Gastrocnemius medialis (tissue), 4 donors: ENCODE measurements around the gene ATF7IP2.

Experiments used
- POLR2A ChIP-seq, 2 donors: fragments of 450-650 bp; IDR thresholded peaks; one replicate each; pipeline ENCODE4 v1.6.1; 2017; ENCODE audit warnings: antibody characterized with exemption in 2 of 2, mild to moderate bottlenecking in 2 of 2, moderate library complexity in 2 of 2
- TF ChIP-seq, protein P1 (sequence below), 5 experiments: fragments of 450-650 bp in 3 of 5; fragments of 200-600 bp in 2 of 5; sonication (generic) in 2 of 5; IDR thresholded peaks in 4 of 5; conservative IDR thresholded peaks in 1 of 5; 1 replicate in 4 of 5; 2 replicates in 1 of 5; pipeline ENCODE4 v1.5.1; 2016 to 2019; ENCODE audit warnings: antibody characterized with exemption in 5 of 5, mild to moderate bottlenecking in 3 of 5, moderate library complexity in 3 of 5

DNA sequence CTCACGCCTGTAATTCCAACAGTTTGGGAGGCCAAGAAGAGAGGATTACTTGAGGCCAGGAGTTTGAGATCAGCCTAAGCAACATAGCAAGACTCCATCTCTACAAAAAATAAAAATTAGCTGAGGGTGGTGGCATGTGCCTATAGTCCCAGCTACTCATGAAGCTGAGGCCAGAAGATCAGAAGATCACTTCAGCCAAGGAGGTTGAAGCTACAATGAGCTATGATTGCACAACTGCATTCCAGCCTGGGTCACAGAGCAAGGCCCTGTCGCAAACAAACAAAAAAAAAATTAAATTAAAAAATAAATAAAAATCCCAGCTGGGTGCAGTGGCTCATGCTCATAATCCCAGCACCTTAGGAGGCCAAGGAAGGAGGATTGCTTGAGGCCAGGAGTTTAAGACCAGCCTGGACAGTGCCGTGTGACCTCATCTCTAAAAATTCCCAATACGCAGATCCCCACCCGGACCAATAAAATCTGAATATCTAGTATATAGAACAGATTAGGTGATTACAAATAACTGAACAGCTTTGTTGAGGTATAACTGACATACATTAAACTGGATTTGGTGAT, 18.2 kb upstream of the ATF7IP2 start:
- TF ChIP-seq, protein P1, sequence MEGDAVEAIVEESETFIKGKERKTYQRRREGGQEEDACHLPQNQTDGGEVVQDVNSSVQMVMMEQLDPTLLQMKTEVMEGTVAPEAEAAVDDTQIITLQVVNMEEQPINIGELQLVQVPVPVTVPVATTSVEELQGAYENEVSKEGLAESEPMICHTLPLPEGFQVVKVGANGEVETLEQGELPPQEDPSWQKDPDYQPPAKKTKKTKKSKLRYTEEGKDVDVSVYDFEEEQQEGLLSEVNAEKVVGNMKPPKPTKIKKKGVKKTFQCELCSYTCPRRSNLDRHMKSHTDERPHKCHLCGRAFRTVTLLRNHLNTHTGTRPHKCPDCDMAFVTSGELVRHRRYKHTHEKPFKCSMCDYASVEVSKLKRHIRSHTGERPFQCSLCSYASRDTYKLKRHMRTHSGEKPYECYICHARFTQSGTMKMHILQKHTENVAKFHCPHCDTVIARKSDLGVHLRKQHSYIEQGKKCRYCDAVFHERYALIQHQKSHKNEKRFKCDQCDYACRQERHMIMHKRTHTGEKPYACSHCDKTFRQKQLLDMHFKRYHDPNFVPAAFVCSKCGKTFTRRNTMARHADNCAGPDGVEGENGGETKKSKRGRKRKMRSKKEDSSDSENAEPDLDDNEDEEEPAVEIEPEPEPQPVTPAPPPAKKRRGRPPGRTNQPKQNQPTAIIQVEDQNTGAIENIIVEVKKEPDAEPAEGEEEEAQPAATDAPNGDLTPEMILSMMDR (IDR thresholded peaks at IDR 0.05 in 4 of 5, conservative IDR thresholded peaks at IDR 0.05 in 1 of 5): no peak
- TF ChIP-seq POLR2A (IDR thresholded peaks at IDR 0.05): no peak
